ENCODE data around the gene SACS. TPM values are rescaled to one million over a fixed set of nuclear protein-coding genes. Genes with fewer than 3 reads are reported as not detected.

The SACS gene
- total and polyA plus RNA-seq, 2 of the 8 experiments (the other 6 are each of a cell fraction or from before 2014, with no cell fraction given) = 11.0 to 54.2 TPM

DNA sequence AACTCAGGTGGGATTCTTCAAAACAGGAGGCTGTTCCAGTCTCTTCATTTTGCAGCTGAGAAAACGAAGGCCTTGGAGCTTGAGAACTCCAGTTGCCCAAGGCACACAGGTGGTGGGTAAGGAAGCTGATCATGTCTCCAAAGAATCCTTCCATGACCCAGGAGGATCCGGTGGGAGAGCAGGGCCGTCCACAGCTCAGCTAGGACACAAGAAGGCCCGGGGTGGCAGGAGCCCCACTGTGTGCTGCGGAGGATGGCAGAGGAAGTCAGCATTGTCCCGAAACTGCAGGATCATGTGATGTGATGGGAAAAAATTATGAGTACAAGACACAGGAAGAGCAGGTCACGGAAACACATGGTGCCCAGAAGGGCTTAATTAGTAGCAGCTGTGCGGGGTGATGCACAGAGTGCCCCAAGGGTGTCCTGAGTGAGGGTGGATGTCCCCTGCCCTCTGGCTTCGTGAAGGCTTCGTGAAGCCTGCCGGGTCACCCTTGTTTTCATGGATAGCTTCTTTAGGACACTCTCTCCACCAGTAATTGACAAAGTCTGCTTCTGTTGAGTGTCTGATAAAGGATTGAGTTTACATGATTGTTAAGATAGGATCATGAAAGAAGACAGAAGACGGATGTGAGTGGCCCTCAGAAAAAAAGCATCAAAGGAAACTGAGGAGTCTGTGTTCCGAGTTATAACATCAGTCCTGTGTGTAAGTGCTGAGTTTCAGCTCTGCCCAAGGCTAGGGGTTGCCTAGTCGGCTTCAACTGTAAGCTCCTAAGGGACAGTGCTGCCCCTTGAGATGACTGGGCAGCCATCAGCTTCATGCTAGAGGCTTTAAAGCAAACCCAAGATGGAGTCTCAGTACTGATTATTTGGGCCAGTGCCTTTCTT is 33.8 kb upstream of the SACS start (continued):
- TF ChIP-seq, protein P1, sequence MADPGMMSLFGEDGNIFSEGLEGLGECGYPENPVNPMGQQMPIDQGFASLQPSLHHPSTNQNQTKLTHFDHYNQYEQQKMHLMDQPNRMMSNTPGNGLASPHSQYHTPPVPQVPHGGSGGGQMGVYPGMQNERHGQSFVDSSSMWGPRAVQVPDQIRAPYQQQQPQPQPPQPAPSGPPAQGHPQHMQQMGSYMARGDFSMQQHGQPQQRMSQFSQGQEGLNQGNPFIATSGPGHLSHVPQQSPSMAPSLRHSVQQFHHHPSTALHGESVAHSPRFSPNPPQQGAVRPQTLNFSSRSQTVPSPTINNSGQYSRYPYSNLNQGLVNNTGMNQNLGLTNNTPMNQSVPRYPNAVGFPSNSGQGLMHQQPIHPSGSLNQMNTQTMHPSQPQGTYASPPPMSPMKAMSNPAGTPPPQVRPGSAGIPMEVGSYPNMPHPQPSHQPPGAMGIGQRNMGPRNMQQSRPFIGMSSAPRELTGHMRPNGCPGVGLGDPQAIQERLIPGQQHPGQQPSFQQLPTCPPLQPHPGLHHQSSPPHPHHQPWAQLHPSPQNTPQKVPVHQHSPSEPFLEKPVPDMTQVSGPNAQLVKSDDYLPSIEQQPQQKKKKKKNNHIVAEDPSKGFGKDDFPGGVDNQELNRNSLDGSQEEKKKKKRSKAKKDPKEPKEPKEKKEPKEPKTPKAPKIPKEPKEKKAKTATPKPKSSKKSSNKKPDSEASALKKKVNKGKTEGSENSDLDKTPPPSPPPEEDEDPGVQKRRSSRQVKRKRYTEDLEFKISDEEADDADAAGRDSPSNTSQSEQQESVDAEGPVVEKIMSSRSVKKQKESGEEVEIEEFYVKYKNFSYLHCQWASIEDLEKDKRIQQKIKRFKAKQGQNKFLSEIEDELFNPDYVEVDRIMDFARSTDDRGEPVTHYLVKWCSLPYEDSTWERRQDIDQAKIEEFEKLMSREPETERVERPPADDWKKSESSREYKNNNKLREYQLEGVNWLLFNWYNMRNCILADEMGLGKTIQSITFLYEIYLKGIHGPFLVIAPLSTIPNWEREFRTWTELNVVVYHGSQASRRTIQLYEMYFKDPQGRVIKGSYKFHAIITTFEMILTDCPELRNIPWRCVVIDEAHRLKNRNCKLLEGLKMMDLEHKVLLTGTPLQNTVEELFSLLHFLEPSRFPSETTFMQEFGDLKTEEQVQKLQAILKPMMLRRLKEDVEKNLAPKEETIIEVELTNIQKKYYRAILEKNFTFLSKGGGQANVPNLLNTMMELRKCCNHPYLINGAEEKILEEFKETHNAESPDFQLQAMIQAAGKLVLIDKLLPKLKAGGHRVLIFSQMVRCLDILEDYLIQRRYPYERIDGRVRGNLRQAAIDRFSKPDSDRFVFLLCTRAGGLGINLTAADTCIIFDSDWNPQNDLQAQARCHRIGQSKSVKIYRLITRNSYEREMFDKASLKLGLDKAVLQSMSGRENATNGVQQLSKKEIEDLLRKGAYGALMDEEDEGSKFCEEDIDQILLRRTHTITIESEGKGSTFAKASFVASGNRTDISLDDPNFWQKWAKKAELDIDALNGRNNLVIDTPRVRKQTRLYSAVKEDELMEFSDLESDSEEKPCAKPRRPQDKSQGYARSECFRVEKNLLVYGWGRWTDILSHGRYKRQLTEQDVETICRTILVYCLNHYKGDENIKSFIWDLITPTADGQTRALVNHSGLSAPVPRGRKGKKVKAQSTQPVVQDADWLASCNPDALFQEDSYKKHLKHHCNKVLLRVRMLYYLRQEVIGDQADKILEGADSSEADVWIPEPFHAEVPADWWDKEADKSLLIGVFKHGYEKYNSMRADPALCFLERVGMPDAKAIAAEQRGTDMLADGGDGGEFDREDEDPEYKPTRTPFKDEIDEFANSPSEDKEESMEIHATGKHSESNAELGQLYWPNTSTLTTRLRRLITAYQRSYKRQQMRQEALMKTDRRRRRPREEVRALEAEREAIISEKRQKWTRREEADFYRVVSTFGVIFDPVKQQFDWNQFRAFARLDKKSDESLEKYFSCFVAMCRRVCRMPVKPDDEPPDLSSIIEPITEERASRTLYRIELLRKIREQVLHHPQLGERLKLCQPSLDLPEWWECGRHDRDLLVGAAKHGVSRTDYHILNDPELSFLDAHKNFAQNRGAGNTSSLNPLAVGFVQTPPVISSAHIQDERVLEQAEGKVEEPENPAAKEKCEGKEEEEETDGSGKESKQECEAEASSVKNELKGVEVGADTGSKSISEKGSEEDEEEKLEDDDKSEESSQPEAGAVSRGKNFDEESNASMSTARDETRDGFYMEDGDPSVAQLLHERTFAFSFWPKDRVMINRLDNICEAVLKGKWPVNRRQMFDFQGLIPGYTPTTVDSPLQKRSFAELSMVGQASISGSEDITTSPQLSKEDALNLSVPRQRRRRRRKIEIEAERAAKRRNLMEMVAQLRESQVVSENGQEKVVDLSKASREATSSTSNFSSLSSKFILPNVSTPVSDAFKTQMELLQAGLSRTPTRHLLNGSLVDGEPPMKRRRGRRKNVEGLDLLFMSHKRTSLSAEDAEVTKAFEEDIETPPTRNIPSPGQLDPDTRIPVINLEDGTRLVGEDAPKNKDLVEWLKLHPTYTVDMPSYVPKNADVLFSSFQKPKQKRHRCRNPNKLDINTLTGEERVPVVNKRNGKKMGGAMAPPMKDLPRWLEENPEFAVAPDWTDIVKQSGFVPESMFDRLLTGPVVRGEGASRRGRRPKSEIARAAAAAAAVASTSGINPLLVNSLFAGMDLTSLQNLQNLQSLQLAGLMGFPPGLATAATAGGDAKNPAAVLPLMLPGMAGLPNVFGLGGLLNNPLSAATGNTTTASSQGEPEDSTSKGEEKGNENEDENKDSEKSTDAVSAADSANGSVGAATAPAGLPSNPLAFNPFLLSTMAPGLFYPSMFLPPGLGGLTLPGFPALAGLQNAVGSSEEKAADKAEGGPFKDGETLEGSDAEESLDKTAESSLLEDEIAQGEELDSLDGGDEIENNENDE (IDR thresholded peaks at IDR 0.05; ENCODE audit: insufficient replicate concordance, low read length) = no peak
- no peak for TF ChIP-seq SP4 (IDR thresholded peaks at IDR 0.05; ENCODE audit: low read length)

All from H1 (cell line).